Cardiac septum (tissue), 1 donor: ENCODE data around the gene CFAP57. TPM values are rescaled to one million over a fixed set of nuclear protein-coding genes. Genes with fewer than 3 reads are reported as not detected.

Source experiments
- DNase-seq: peaks from one replicate; pipeline ENCODE4 v3.0.0-alpha.2; 2020; ENCODE audit warnings: low spot score
- intact Hi-C: fragments of 100-400 bp; cut with DNase I; formaldehyde crosslinking; loops from one replicate; pipeline ENCODE4 v1.14.0; 2022
- total RNA-seq: library from RNA; stranded (reverse); fragmentation: NEBNext Ultra II Directional; extraction: Animal tissue kit (Norgen Biotek cat#: 25700); gene quantifications from one replicate; pipeline ENCODE4 v1.2.1, GENCODE V29; 2021
- donor health status: DM: no; HTN: no; CAD: no.

The CFAP57 gene
- total RNA-seq, 1 donor from 2014 or later: 0.13 TPM

- intact Hi-C loops: no loop called here
- DNase-seq: no peak
Measured at GRCh38 chr1:43246466-43247213, 74.5 kb downstream of the CFAP57 start.

- no peak for DNase-seq
- intact Hi-C loops: no loop called here
Measured at GRCh38 chr1:43247256-43247921, 75.3 kb downstream of the CFAP57 start.

- no peak for DNase-seq
- intact Hi-C loops: no loop called here
Measured at GRCh38 chr1:43250351-43250761, 78.2 kb downstream of the CFAP57 start.

GRCh38 chr1:43251024-43251423 is 78.9 kb downstream of the CFAP57 start:
- intact Hi-C loops: no loop called here
- no peak for DNase-seq

- intact Hi-C loops: no loop called here
- no peak for DNase-seq
Measured at GRCh38 chr1:43252225-43252624, 80.1 kb downstream of the CFAP57 start.

GRCh38 chr1:43253173-43253572 is 81.0 kb downstream of the CFAP57 start:
- intact Hi-C loops: no loop called here
- DNase-seq: no peak

GRCh38 chr1:43253876-43254275 is 81.7 kb downstream of the CFAP57 start:
- no peak for DNase-seq
- intact Hi-C loops: no loop called here

- DNase-seq: peak; percentile 70
- intact Hi-C loops: no loop called here
Measured at GRCh38 chr1:43255438-43256210, 83.5 kb downstream of the CFAP57 start.

GRCh38 chr1:43256675-43257570 is 84.8 kb downstream of the CFAP57 start:
- no peak for DNase-seq
- intact Hi-C loops: no loop called here

GRCh38 chr1:43258370-43258769 is 86.2 kb downstream of the CFAP57 start:
- intact Hi-C loops: no loop called here
- DNase-seq: no peak

- no peak for DNase-seq
- intact Hi-C loops: no loop called here
Measured at GRCh38 chr1:43265431-43265830, 93.3 kb downstream of the CFAP57 start.

GRCh38 chr1:43266881-43267280 is 94.8 kb downstream of the CFAP57 start:
- intact Hi-C loops: no loop called here

GRCh38 chr1:43267291-43267805 is 95.2 kb downstream of the CFAP57 start:
- intact Hi-C loops: no loop called here
- no peak for DNase-seq

More at GRCh38 chr1:43266881-43267280, 94.8 kb downstream of the CFAP57 start:
- no peak for DNase-seq

GRCh38 chr1:43267818-43268425 is 95.8 kb downstream of the CFAP57 start:
- DNase-seq: peak; percentile 41
- intact Hi-C loops: no loop called here

- peak; percentile 49 for DNase-seq
- intact Hi-C loops: no loop called here
Measured at GRCh38 chr1:43269627-43270375, 97.7 kb downstream of the CFAP57 start, which contains the start of gene TMEM125. Gene TMEM125 (plus strand): TSS chr1:43269983. CDS start chr1:43272723, 2,740 bp downstream.

GRCh38 chr1:43270421-43271095 is 98.4 kb downstream of the CFAP57 start:
- peak; percentile 72 for DNase-seq
- intact Hi-C loops: no loop called here
